IMR-90 (cell line): ENCODE results near the gene DBN1. TPM values are rescaled to one million over a fixed set of nuclear protein-coding genes. Genes with fewer than 3 reads are reported as not detected.

Experiments
- ATAC-seq: fragments of 200-7000 bp; cut with Tn5 transposase; 2 replicates; pipeline ENCODE4 v1.9.1; 2020; ENCODE audit warnings: low read depth, mild to moderate bottlenecking, moderate library complexity
- BruUV-seq: library from RNA; stranded (reverse); fragments of 400-500 nt; replicated peaks from 2 replicates; lab custom pipeline; 2021; lab: Mats Ljungman, UMichigan
- CTCF ChIA-PET: fragments of 300-600 bp; formaldehyde crosslinking; extraction: SDS; loops from one replicate; lab custom pipeline; 2021; ENCODE audit warnings: antibody characterized with exemption; lab: Yijun Ruan, JAX
- POLR2A ChIA-PET: fragments of 300-600 bp; sonication (Branson Sonifier 250); formaldehyde crosslinking; loops from one replicate; lab custom pipeline; 2022; ENCODE audit warnings: antibody characterized with exemption; ENCODE audit not compliant: unreplicated experiment; lab: Charles Lee
- DNase-seq: peaks from one replicate; pipeline ENCODE4 v3.0.0; 2013
- H2AFZ ChIP-seq: replicated peaks from 2 replicates; pipeline ENCODE3; 2013; ENCODE audit warnings: low read length, mild to moderate bottlenecking; ENCODE audit not compliant: poor library complexity
- H2AK5ac ChIP-seq: 2 replicates; pipeline ENCODE4 v1.6.1; 2013; ENCODE audit warnings: low read depth, low read length, inconsistent platforms
- H2AK9ac ChIP-seq: replicated peaks from 2 replicates; pipeline ENCODE3; 2013; ENCODE audit warnings: mild to moderate bottlenecking, low read depth, low read length, moderate library complexity; ENCODE audit not compliant: poor library complexity
- H2BK120ac ChIP-seq: 2 replicates; pipeline ENCODE4 v1.6.1; 2013; ENCODE audit warnings: low read depth, low read length, inconsistent platforms
- H2BK15ac ChIP-seq: 3 replicates; pipeline ENCODE4 v1.6.1; 2013; ENCODE audit warnings: low read depth, low read length, inconsistent platforms
- H2BK20ac ChIP-seq: 2 replicates; pipeline ENCODE4 v1.6.1; 2013; ENCODE audit warnings: low read depth, mild to moderate bottlenecking, inconsistent platforms, low read length, moderate library complexity
- H2BK5ac ChIP-seq: 2 replicates; pipeline ENCODE4 v1.6.1; 2013; ENCODE audit warnings: mild to moderate bottlenecking, low read depth, low read length, inconsistent platforms; ENCODE audit not compliant: poor library complexity, severe bottlenecking
- H3K14ac ChIP-seq: replicated peaks from 2 replicates; pipeline ENCODE4 v1.6.1; 2013; ENCODE audit warnings: low read depth, low read length, inconsistent platforms
- H3K18ac ChIP-seq: 2 replicates; pipeline ENCODE4 v1.6.1; 2013; ENCODE audit warnings: low read depth, low read length, control low read depth
- H3K23ac ChIP-seq: 2 replicates; pipeline ENCODE4 v1.6.1; 2013; ENCODE audit warnings: low read depth, low read length, inconsistent platforms
- H3K27ac ChIP-seq: 2 replicates; pipeline ENCODE4 v1.5.1; 2013; ENCODE audit warnings: mild to moderate bottlenecking, control low read depth, low read length; ENCODE audit not compliant: insufficient read depth
- H3K27me3 ChIP-seq: 2 replicates; pipeline ENCODE4 v1.6.1; 2013; ENCODE audit warnings: low read length; ENCODE audit not compliant: control insufficient read depth, insufficient read depth
- H3K36me3 ChIP-seq: 2 replicates; pipeline ENCODE4 v1.6.1; 2013; ENCODE audit warnings: low read length, mixed read lengths; ENCODE audit not compliant: control insufficient read depth, insufficient read depth
- H3K4ac ChIP-seq: 2 replicates; pipeline ENCODE4 v1.6.1; 2013; ENCODE audit warnings: low read depth, low read length, inconsistent platforms
- H3K4me1 ChIP-seq: 2 replicates; pipeline ENCODE4 v1.6.1; 2013; ENCODE audit warnings: low read length, mixed read lengths; ENCODE audit not compliant: control insufficient read depth, insufficient read depth
- H3K4me2 ChIP-seq: 2 replicates; pipeline ENCODE4 v1.6.1; 2013; ENCODE audit warnings: low read depth, mild to moderate bottlenecking, control low read depth, low read length, moderate library complexity
- H3K4me3 ChIP-seq: 2 replicates; pipeline ENCODE4 v1.5.1; 2013; ENCODE audit warnings: low read depth, mild to moderate bottlenecking, control low read depth, low read length, moderate library complexity; ENCODE audit not compliant: insufficient read depth
- H3K56ac ChIP-seq: 2 replicates; pipeline ENCODE4 v1.6.1; 2013; ENCODE audit warnings: low read length, inconsistent platforms; ENCODE audit not compliant: insufficient read depth; ENCODE audit errors: extremely low read depth
- H3K79me1 ChIP-seq, 2 experiments: 2 replicates each; pipeline ENCODE4 v1.6.1; 2013; ENCODE audit warnings: low read length in 2 of 2, inconsistent platforms in 1 of 2, low read depth in 1 of 2
- H3K9ac ChIP-seq: 2 replicates; pipeline ENCODE4 v1.6.1; 2013; ENCODE audit warnings: low read depth, low read length, control low read depth
- H3K9me1 ChIP-seq: 2 replicates; pipeline ENCODE4 v1.6.1; 2013; ENCODE audit warnings: low read length, inconsistent platforms; ENCODE audit not compliant: insufficient read depth
- H3K9me3 ChIP-seq: 2 replicates; pipeline ENCODE4 v1.6.1; 2013; ENCODE audit warnings: low read length; ENCODE audit not compliant: control insufficient read depth, insufficient read depth
- H4K20me1 ChIP-seq: 2 replicates; pipeline ENCODE4 v1.6.1; 2013; ENCODE audit warnings: low read length, inconsistent platforms; ENCODE audit not compliant: insufficient read depth
- H4K5ac ChIP-seq: 2 replicates; pipeline ENCODE4 v1.6.1; 2013; ENCODE audit warnings: mild to moderate bottlenecking, low read depth, low read length, control low read depth
- H4K8ac ChIP-seq, 2 experiments: 2 replicates each; pipeline ENCODE4 v1.6.1; 2013; ENCODE audit warnings: low read depth in 2 of 2, low read length in 2 of 2, control low read depth in 1 of 2, inconsistent platforms in 1 of 2
- H4K91ac ChIP-seq: 2 replicates; pipeline ENCODE4 v1.6.1; 2013; ENCODE audit warnings: low read depth, low read length, inconsistent platforms; ENCODE audit not compliant: insufficient read depth
- MAFK ChIP-seq: IDR thresholded peaks from 2 replicates; pipeline ENCODE4 v1.6.1; 2012; ENCODE audit warnings: low read depth, low read length, improper control_type of control experiment
- MXI1 ChIP-seq: IDR thresholded peaks from 2 replicates; pipeline ENCODE4 v1.6.1; 2012; ENCODE audit warnings: low read depth, mild to moderate bottlenecking, low read length, moderate library complexity, borderline replicate concordance
- NFE2L2 ChIP-seq: fragments of 150-350 bp; IDR thresholded peaks from 2 replicates; pipeline ENCODE4 v1.6.1; 2016; ENCODE audit warnings: low read depth, mild to moderate bottlenecking, low read length
- POLR2A ChIP-seq: IDR thresholded peaks from 2 replicates; pipeline ENCODE4 v1.6.1; 2012; ENCODE audit warnings: mild to moderate bottlenecking, low read depth, low read length
- RAD21 ChIP-seq: IDR thresholded peaks from 2 replicates; pipeline ENCODE4 v1.6.1; 2012; ENCODE audit warnings: low read length, improper control_type of control experiment
- WGBS, 2 experiments: methylation state at CpG; one replicate each; pipeline versions ENCODE4 v1.1.5 to v1.1.7; 2013; ENCODE audit warnings: missing lambda C conversion rate in 2 of 2; ENCODE audit not compliant: insufficient read length in 1 of 2; ENCODE audit errors: extremely low coverage in 2 of 2; 5-methylcytosine and 5-hydroxymethylcytosine counted together
- dilution Hi-C: fragments of 300-500 bp; cut with HindIII; formaldehyde crosslinking; loops from one replicate; pipeline ENCODE4 v1.14.3; 2018; ENCODE audit warnings: low sequenced_read_pairs; ENCODE audit not compliant: unreplicated experiment
- in situ Hi-C: fragments of 300-500 bp; cut with MboI; formaldehyde crosslinking; loops from 3 replicates; pipeline ENCODE4 v1.14.3; 2019; ENCODE audit warnings: low sequenced_read_pairs, inconsistent platforms, mixed read lengths
- intact Hi-C: fragments of 100-400 bp; cut with micrococcal nuclease; formaldehyde crosslinking; loops from 2 replicates; pipeline ENCODE4 v1.10.0; 2022
- polyA plus RNA-seq, 3 experiments: library from polyadenylated mRNA; depleted of rRNA; stranded (reverse); fragments of >200 nt; gene quantifications; 2 replicates each; pipeline ENCODE4 v1.2.3, GENCODE V29; 2012; ENCODE audit warnings: low replicate concordance in 1 of 3
- total RNA-seq: library from RNA; depleted of rRNA; stranded (reverse); fragments of >200 nt; gene quantifications from 2 replicates; pipeline ENCODE4 v1.2.3, GENCODE V29; 2012
- TF ChIP-seq, protein P1 (sequence below): conservative IDR thresholded peaks from 2 replicates; pipeline ENCODE4 v1.5.1; 2012; ENCODE audit warnings: mild to moderate bottlenecking, low read depth, low read length, improper control_type of control experiment

DBN1 gene
- total and polyA plus RNA-seq, 2 of the 4 experiments (the other 2 are of a cell fraction): 122 to 187 TPM

DNA sequence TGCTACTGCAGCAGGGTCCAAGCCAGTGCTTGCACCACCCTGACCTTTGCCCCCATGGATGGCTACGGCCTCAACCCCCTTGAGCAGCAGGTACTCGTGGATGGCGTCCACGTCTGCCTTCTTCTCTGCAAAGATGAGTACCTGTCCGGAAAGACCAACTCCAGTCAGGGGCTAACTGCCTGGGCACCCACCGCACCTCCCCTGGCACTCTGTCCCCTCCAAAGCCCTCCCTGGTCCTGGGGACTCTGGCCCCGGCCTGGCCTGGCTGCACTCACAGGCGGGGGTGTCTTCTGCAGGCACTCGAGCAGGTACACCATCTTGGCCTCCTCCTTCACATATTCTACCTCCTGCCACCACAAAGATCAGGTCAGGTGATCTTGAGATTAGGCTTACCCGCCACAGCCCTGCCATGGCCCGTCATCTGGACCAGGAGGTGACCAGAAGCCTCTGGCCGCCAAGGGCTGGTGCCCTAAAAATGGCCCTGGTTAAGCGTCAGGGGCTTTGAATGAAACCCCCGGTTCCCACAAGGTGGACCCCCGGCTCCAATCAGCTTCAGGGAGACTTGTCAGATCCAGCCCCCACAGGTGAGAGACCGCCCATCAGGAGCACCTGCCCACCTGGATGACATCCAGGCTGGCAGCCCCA, 39.4 kb upstream of the DBN1 start:
- intact Hi-C loops: no loop called here
- ATAC-seq (no peak), DNase-seq (no peak)
- in situ Hi-C loops: no loop called here
- H3K23ac ChIP-seq: no peak overlapping the region
- ChIA-PET POLR2A (no interaction called here), CTCF (no interaction called here)
- no peak overlapping the region for H4K8ac ChIP-seq
- H3K56ac ChIP-seq: no peak overlapping the region
- TF ChIP-seq MAFK (no peak), RAD21 (no peak), NFE2L2 (no peak), POLR2A (no peak), MXI1 (no peak)
- TF ChIP-seq, protein P1, sequence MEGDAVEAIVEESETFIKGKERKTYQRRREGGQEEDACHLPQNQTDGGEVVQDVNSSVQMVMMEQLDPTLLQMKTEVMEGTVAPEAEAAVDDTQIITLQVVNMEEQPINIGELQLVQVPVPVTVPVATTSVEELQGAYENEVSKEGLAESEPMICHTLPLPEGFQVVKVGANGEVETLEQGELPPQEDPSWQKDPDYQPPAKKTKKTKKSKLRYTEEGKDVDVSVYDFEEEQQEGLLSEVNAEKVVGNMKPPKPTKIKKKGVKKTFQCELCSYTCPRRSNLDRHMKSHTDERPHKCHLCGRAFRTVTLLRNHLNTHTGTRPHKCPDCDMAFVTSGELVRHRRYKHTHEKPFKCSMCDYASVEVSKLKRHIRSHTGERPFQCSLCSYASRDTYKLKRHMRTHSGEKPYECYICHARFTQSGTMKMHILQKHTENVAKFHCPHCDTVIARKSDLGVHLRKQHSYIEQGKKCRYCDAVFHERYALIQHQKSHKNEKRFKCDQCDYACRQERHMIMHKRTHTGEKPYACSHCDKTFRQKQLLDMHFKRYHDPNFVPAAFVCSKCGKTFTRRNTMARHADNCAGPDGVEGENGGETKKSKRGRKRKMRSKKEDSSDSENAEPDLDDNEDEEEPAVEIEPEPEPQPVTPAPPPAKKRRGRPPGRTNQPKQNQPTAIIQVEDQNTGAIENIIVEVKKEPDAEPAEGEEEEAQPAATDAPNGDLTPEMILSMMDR: no peak
- no peak overlapping the region for H2AK5ac ChIP-seq
- no peak overlapping the region for H3K4ac ChIP-seq
- H2BK5ac ChIP-seq: no peak overlapping the region
- H3K27ac ChIP-seq: no peak overlapping the region
- no peak overlapping the region for H3K4me2 ChIP-seq
- H2BK15ac ChIP-seq: no peak overlapping the region
- H3K9me3 ChIP-seq: no peaks in the 10 kb centered on the region
- H3K9ac ChIP-seq: no peak overlapping the region
- H3K14ac ChIP-seq: no peak overlapping the region
- no peaks in the 10 kb centered on the region; the same call in 1 of the 2 replicates for H4K20me1 ChIP-seq
- no peak overlapping the region for H3K18ac ChIP-seq
- no peak overlapping the region for H2BK120ac ChIP-seq
- BruUV-seq: no TSS peak
- no peak overlapping the region for H3K4me3 ChIP-seq
- H2AK9ac ChIP-seq: no peak overlapping the region
- no peak overlapping the region for H4K91ac ChIP-seq
- H3K79me1 ChIP-seq: peaks cover 24 to 30% of the 10 kb centered on the region in 2 experiments; a peak in 3 of 4 replicates
- dilution Hi-C loops: no loop called here
- H4K5ac ChIP-seq: no peak overlapping the region
- no peaks in the 10 kb centered on the region for H3K27me3 ChIP-seq
- 93% methylated on average over 6 of the region's 16 CpGs; no CpG with 5 or more reads in 1 of the 2 experiments for whole genome bisulfite sequencing, 2 experiments
- peaks cover 54% of the 10 kb centered on the region for H3K36me3 ChIP-seq
- H2BK20ac ChIP-seq: no peak overlapping the region
- no peak overlapping the region for H2AFZ ChIP-seq
- H3K4me1 ChIP-seq: peaks cover 7% of the 10 kb centered on the region
- H3K9me1 ChIP-seq: no peaks in the 10 kb centered on the region
